NCI-H345 (cell line): ENCODE measurements around the gene EIF4B.

Experiments
- DNase-seq: peaks from one replicate; lab custom pipeline; 2025; lab: John Stamatoyannopoulos, UW

The EIF4B gene

GRCh38 chr12:53070877-53071492 is 64.7 kb downstream of the EIF4B start:
- DNase-seq = no peak

GRCh38 chr12:53071591-53072551 is 65.6 kb downstream of the EIF4B start:
- DNase-seq = no peak

DNA sequence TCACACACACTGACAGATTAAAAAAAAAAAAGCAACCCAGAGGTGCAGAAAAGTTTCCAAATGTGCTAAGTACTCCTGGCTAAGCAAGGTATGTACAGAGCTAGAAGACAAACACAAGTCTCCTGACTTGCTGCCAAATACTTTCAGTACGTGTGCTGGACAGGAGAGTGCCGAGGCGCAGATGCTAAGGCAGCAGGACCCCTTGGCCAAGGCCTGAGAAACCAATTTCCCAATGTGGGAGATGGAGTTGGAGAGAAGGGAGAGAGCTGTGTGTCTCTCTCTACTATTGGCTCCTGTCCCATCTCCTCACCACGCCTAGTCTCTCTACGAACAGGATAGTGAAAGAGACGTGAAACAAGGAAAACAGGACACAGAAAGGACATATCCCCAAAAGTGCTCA is 67.6 kb downstream of the EIF4B start:
- DNase-seq = no peak

- DNase-seq = no peak
Measured at GRCh38 chr12:53074283-53074998, 68.2 kb downstream of the EIF4B start.

DNA sequence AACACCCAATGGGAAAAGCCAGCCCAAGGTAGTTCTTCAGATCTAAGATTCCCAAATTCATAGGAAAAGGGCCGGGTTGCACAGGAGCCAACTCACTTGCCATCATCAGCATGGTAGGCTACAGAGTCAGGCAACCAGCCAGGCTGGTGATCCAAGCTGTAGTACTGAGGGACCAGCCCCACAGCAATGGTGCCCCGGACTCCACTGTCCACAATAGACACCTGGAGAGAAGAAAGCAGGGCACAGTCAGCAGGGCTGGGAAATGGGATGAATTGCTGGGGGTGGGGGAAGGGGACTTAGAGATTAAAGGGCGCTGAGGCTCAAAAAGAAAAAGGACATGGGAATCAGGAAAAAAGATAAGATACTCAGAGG is 68.7 kb downstream of the EIF4B start:
- DNase-seq = no peak

GRCh38 chr12:53076461-53076860 is 70.2 kb downstream of the EIF4B start:
- no peak for DNase-seq

DNA sequence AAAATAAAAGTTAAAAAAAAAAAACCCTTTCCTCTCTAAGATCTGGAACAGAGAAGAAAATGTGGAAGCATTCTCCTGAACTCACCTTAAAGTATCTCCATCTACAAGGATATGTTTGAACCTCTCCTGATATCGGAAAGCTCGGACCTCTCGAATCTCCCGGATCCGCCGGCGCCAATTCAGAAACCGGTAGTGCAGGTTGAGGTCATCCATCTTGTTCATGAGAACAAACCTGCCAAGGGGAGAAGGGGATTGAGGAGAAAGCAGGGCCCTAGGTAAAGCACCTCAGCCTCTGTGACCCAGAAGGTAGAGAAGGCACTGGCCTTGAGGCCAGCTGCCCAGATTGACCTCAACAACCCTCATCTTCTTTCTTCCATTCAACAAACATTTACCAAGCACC is 70.8 kb downstream of the EIF4B start:
- DNase-seq = no peak

DNA sequence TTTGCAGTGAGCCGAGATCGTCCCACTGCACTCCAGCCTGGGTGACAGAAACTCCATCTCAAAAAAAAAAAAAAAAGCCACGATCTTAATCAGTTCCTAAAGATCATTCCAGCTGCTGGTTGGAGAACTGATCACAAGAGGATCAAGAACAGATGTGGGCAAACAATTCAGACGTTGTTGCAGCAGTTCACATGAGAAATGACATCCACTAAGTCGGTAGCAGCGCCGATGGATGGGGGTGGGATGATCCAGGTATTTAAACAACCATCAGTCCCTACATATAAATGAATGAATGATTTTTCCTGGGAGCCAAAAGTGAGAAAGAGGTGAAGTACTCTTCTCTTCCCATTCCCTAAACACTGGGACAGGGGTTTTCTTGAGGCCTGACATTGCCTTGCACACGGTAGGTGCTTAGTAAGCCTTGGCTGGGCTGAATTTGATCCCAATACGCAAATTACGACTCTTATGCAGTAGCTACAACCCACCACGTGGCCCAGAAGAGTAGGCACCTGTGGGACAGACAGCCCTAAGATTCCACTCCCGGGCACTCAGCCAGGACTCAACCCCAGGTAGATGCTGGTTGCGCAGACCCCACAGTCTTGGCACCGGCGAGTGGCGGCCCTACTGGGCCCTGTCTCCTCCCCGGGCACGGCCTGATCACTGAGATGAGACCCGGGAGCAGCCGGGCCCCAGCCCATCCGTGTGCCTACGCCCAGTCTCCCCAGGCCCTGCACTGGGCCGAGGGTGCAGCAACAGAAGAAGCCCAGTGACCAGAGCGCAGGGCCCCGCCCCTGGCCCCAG is 72.4 kb downstream of the EIF4B start:
- peak; percentile 68 for DNase-seq

GRCh38 chr12:53079226-53080117 is 73.2 kb downstream of the EIF4B start, which contains the start of gene SPRYD3:
Gene SPRYD3 (minus strand): TSS chr12:53079390. CDS start chr12:53079333, 57 bp downstream.
- DNase-seq = peak; percentile 93

GRCh38 chr12:53082637-53083175 is 76.5 kb downstream of the EIF4B start:
- DNase-seq = no peak

DNA sequence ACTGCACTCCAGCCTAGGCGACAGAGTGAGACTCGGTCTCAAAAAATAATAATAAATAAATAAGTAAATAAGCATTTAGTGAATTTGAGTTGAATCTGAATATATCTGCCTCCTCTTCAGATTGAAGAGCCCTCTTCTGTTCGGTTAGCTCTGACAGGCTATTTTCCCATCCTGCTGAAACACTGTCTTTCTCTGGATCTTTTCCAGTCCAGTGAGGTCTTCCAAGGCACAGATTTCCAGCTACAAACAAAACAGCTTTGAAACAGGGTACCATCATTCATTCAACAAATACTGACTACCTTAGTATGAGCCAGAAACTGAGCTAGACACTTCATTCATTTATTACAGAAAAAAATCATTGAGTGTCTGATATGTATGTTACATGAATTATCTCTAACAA is 80.1 kb downstream of the EIF4B start:
- DNase-seq = no peak

DNA sequence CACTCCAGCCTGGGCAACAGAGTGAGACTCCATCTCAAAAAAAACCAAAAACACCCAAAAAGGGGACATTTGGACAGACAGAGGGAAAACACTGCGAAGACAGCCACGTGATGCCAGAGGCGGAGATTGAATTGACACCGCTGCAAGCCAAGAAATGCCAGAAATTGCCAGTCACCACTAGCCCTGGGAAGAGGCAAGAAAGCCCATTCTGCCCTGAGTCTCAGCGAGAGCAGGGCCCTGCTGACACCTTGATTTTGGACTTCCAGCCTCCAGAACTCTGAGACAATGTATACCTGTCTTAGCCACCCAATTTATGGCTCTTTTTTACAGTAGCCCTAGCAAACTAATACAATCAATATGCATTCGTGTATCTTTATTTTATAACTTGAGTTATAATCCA is 83.8 kb downstream of the EIF4B start:
- DNase-seq = no peak

DNA sequence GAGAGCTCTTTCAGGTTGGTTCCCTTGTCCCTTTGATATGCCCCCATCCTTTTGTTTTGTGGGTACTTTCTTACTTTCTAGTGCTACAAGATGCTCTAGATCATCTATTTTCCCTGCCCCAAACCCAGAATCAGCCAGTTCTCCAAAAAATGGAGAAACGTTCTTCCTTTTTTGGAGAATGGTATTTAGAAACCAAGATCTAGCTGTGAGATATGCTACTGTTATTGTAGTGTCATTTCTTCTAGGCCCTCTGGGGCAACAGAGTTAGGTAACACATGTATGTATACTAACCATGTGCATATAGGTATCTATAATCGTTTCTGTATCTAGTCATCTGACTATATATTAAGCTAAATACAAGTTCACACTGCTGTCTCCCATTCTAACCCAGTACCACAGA is 84.3 kb downstream of the EIF4B start:
- no peak for DNase-seq

- no peak for DNase-seq
Measured at GRCh38 chr12:53091756-53092155, 85.5 kb downstream of the EIF4B start.
